ENCODE measurements around the gene KLF3. TPM values are rescaled to one million over a fixed set of nuclear protein-coding genes. Genes with fewer than 3 reads are reported as not detected.

Gene KLF3
- total RNA-seq, 1 donor from 2014 or later, result 80.8 TPM

Other genes starting within 250 kb of the KLF3 start
- 1.6 TPM for gene TLR10, start 118.8 kb downstream of the KLF3 start, total RNA-seq
- 28.9 TPM for gene TLR1, start 140.6 kb downstream of the KLF3 start, total RNA-seq
- 8.2 TPM for gene TLR6, start 192.6 kb downstream of the KLF3 start, total RNA-seq
- gene FAM114A1, start 203.6 kb downstream of the KLF3 start, total RNA-seq, result 92.9 TPM